H9 (cell line): Measurements from ENCODE around the gene CBFA2T2. TPM values are rescaled to one million over a fixed set of nuclear protein-coding genes. Genes with fewer than 3 reads are reported as not detected.

Experiments
- DNase-seq: peaks from one replicate; pipeline ENCODE4 v3.0.0-alpha.2; 2017
- H2AFZ ChIP-seq: one replicate; pipeline ENCODE4 v1.6.1; 2013; ENCODE audit warnings: mild to moderate bottlenecking, low read length, control low read depth, moderate library complexity
- H2AK5ac ChIP-seq: 2 replicates; pipeline ENCODE4 v1.6.1; 2013; ENCODE audit warnings: low read length, control low read depth, mixed read lengths; ENCODE audit not compliant: insufficient read length
- H2BK120ac ChIP-seq: one replicate; pipeline ENCODE4 v1.6.1; 2013; ENCODE audit warnings: low read depth, mild to moderate bottlenecking, low read length, control low read depth, inconsistent platforms; ENCODE audit not compliant: poor library complexity, severe bottlenecking
- H2BK12ac ChIP-seq: 2 replicates; pipeline ENCODE4 v1.6.1; 2013; ENCODE audit warnings: low read length, control low read depth, mixed read lengths, low read depth; ENCODE audit not compliant: insufficient read length
- H2BK15ac ChIP-seq: 2 replicates; pipeline ENCODE4 v1.6.1; 2013; ENCODE audit warnings: low read depth, low read length, control low read depth
- H2BK20ac ChIP-seq: one replicate; pipeline ENCODE4 v1.6.1; 2013; ENCODE audit warnings: low read depth, mild to moderate bottlenecking, low read length, control low read depth, inconsistent platforms; ENCODE audit not compliant: poor library complexity, severe bottlenecking
- H2BK5ac ChIP-seq: 2 replicates; pipeline ENCODE4 v1.6.1; 2013; ENCODE audit warnings: low read length, control low read depth, mixed read lengths; ENCODE audit not compliant: insufficient read length
- H3K14ac ChIP-seq: 2 replicates; pipeline ENCODE4 v1.6.1; 2013; ENCODE audit warnings: low read length, control low read depth; ENCODE audit not compliant: insufficient read depth
- H3K18ac ChIP-seq: 2 replicates; pipeline ENCODE4 v1.6.1; 2013; ENCODE audit warnings: low read depth, mild to moderate bottlenecking, mixed read lengths, low read length, control low read depth; ENCODE audit not compliant: insufficient read length
- H3K23ac ChIP-seq: 2 replicates; pipeline ENCODE4 v1.6.1; 2013; ENCODE audit warnings: low read length, control low read depth, mixed read lengths, low read depth; ENCODE audit not compliant: insufficient read length
- H3K23me2 ChIP-seq: 2 replicates; pipeline ENCODE4 v1.6.1; 2013; ENCODE audit warnings: low read depth, mild to moderate bottlenecking, mixed read lengths, low read length, control low read depth; ENCODE audit not compliant: insufficient read length, poor library complexity, severe bottlenecking
- H3K27ac ChIP-seq: 2 replicates; pipeline ENCODE4 v1.5.1; 2013; ENCODE audit warnings: low read length, control low read depth, mixed read lengths, low read depth; ENCODE audit not compliant: insufficient read length
- H3K27me3 ChIP-seq: 2 replicates; pipeline ENCODE4 v1.6.1; 2013; ENCODE audit warnings: low read length, control low read depth, inconsistent platforms; ENCODE audit not compliant: insufficient read depth
- H3K4ac ChIP-seq: 2 replicates; pipeline ENCODE4 v1.6.1; 2013; ENCODE audit warnings: low read depth, mild to moderate bottlenecking, control low read depth, inconsistent platforms, low read length, moderate library complexity
- H3K4me1 ChIP-seq: 2 replicates; pipeline ENCODE4 v1.6.1; 2013; ENCODE audit warnings: low read length, control low read depth, inconsistent platforms; ENCODE audit not compliant: insufficient read depth
- H3K4me2 ChIP-seq: 2 replicates; pipeline ENCODE4 v1.6.1; 2013; ENCODE audit warnings: low read length, control low read depth, mixed read lengths; ENCODE audit not compliant: insufficient read length, insufficient read depth
- H3K56ac ChIP-seq: 2 replicates; pipeline ENCODE4 v1.6.1; 2013; ENCODE audit warnings: low read depth, mild to moderate bottlenecking, mixed read lengths, low read length, control low read depth; ENCODE audit not compliant: insufficient read length
- H3K79me1 ChIP-seq: 2 replicates; pipeline ENCODE4 v1.6.1; 2013; ENCODE audit warnings: low read depth, mild to moderate bottlenecking, moderate library complexity, low read length, control low read depth, inconsistent platforms; ENCODE audit not compliant: insufficient read depth, poor library complexity, severe bottlenecking
- H3K79me2 ChIP-seq: 2 replicates; pipeline ENCODE4 v1.6.1; 2013; ENCODE audit warnings: low read length, control low read depth, inconsistent platforms; ENCODE audit not compliant: insufficient read depth
- H3K9ac ChIP-seq: 2 replicates; pipeline ENCODE4 v1.6.1; 2013; ENCODE audit warnings: low read length, control low read depth, mixed read lengths; ENCODE audit not compliant: insufficient read length; ENCODE audit errors: extremely low read depth
- H3K9me3 ChIP-seq: one replicate; pipeline ENCODE4 v1.6.1; 2013; ENCODE audit warnings: low read depth, low read length, inconsistent platforms; ENCODE audit not compliant: control insufficient read depth
- H3T11ph ChIP-seq: one replicate; pipeline ENCODE4 v1.6.1; 2013; ENCODE audit warnings: mild to moderate bottlenecking, low read length, control low read depth, inconsistent platforms
- H4K20me1 ChIP-seq: one replicate; pipeline ENCODE4 v1.6.1; 2013; ENCODE audit not compliant: control insufficient read depth, insufficient read length, insufficient read depth
- H4K5ac ChIP-seq: 2 replicates; pipeline ENCODE4 v1.6.1; 2013; ENCODE audit warnings: low read depth, mild to moderate bottlenecking, mixed read lengths, low read length, control low read depth; ENCODE audit not compliant: insufficient read length
- H4K8ac ChIP-seq: replicated peaks from 2 replicates; pipeline ENCODE4 v1.6.1; 2013; ENCODE audit warnings: low read length, control low read depth, mixed read lengths, low read depth; ENCODE audit not compliant: insufficient read length
- H4K91ac ChIP-seq: 2 replicates; pipeline ENCODE4 v1.6.1; 2013; ENCODE audit warnings: low read depth, mild to moderate bottlenecking, moderate library complexity, mixed read lengths, low read length, control low read depth; ENCODE audit not compliant: insufficient read length
- H3K27ac Mint-ChIP-seq, 3 experiments: 2 replicates in 2 of 3; 3 replicates in 1 of 3; pipeline ENCODE4 v1.8.0; 2020 to 2021; ENCODE audit warnings: mixed read lengths in 3 of 3, mild to moderate bottlenecking in 1 of 3, moderate library complexity in 1 of 3
- H3K27me3 Mint-ChIP-seq: 2 replicates; pipeline ENCODE4 v1.8.0; 2021; ENCODE audit warnings: low read depth, mild to moderate bottlenecking, moderate library complexity, mixed read lengths
- H3K36me3 Mint-ChIP-seq, 3 experiments: 2 replicates in 2 of 3; 3 replicates in 1 of 3; pipeline ENCODE4 v1.8.0; 2020 to 2021; ENCODE audit warnings: low read depth in 3 of 3, mixed read lengths in 3 of 3; ENCODE audit not compliant: insufficient read depth in 1 of 3
- H3K4me1 Mint-ChIP-seq, 2 experiments: 2 replicates each; pipeline ENCODE4 v1.8.0; 2020; ENCODE audit warnings: mixed read lengths in 2 of 2
- H3K4me3 Mint-ChIP-seq, 2 experiments: 2 replicates in 1 of 2; 3 replicates in 1 of 2; pipeline ENCODE4 v1.8.0; 2020 to 2021; ENCODE audit warnings: mild to moderate bottlenecking in 2 of 2, mixed read lengths in 2 of 2, moderate library complexity in 1 of 2
- H3K9me3 Mint-ChIP-seq, 2 experiments: 2 replicates in 1 of 2; 3 replicates in 1 of 2; pipeline ENCODE4 v1.8.0; 2020; ENCODE audit warnings: mild to moderate bottlenecking in 2 of 2, mixed read lengths in 2 of 2, moderate library complexity in 1 of 2
- CTCF ChIP-seq: fragments of 200-600 bp; sonication (generic); conservative IDR thresholded peaks from 3 replicates; pipeline ENCODE4 v1.8.0; 2021; ENCODE audit warnings: antibody characterized with exemption, mild to moderate bottlenecking
- WGBS: extraction: QIAGEN DNeasy Blood & Tissue Kit; methylation state at CpG from one replicate; pipeline ENCODE4 v1.1.7; 2013; ENCODE audit warnings: missing lambda C conversion rate, low lambda C conversion rate, mixed read lengths; ENCODE audit not compliant: insufficient read length; ENCODE audit errors: extremely low coverage; 5-methylcytosine and 5-hydroxymethylcytosine counted together
- total RNA-seq: library from RNA; stranded (reverse); gene quantifications from 2 replicates; pipeline ENCODE4 v1.2.1, GENCODE V29; 2021

The CBFA2T2 gene
- total RNA-seq, 1 experiment from 2014 or later, result 11.2 TPM

DNA sequence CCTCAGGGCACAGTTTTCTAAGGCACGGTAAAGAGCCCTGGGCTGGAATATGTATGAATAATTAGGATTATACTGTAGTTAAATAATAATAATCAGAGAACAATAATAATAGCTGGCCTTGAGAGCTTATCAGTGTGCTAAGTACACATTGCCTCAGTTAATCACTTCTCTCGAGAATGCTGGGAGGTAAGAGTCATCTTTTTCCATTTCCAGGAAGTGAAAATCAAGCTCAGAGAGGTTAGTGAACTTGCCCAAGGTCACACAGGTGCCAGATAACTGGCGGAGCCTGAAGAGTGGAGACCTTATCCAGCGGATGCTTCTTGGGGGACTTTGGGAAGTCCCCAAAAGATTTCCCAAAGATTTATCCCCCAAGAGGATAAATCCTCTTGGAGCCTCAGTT lies 19.4 kb upstream of the CBFA2T2 start:
- no peak for DNase-seq
- Histone ChIP-seq H3K4me1 (no peaks in the 10 kb centered on the region), H3K27me3 (no peaks in the 10 kb centered on the region), H2BK120ac (no peak overlapping the region), H4K91ac (no peak overlapping the region), H3K79me2 (no peaks in the 10 kb centered on the region), H2AFZ (no peak overlapping the region), H3K23me2 (no peaks in the 10 kb centered on the region), H3K79me1 (no peaks in the 10 kb centered on the region), H3K56ac (no peak overlapping the region), H3K9ac (no peak overlapping the region), H3K23ac (no peak overlapping the region), H3K4me2 (no peak overlapping the region), H4K5ac (no peak overlapping the region), H2BK15ac (no peak overlapping the region), H3K18ac (no peak overlapping the region), H2AK5ac (no peak overlapping the region), H3K9me3 (no peaks in the 10 kb centered on the region), H3T11ph (no peak overlapping the region), H2BK5ac (no peak overlapping the region), H4K8ac (no peak overlapping the region), H4K20me1 (no peaks in the 10 kb centered on the region), H3K4ac (no peak overlapping the region), H2BK12ac (no peak overlapping the region), H2BK20ac (no peak overlapping the region), H3K14ac (no peak overlapping the region), H3K27ac (no peak overlapping the region)
- H3K36me3 Mint-ChIP-seq, result no peaks in the 10 kb centered on the region
- peaks cover 2% of the 10 kb centered on the region; the same call in 1 of the 2 replicates for H3K27me3 Mint-ChIP-seq
- peaks cover 20 to 21% of the 10 kb centered on the region in 2 experiments for H3K4me1 Mint-ChIP-seq
- no peaks in the 10 kb centered on the region for H3K9me3 Mint-ChIP-seq
- H3K27ac Mint-ChIP-seq, result no peak overlapping the region
- no CpG with 5 or more reads among the region's 4 CpGs for WGBS
- H3K4me3 Mint-ChIP-seq, result no peak overlapping the region
- no peak for TF ChIP-seq CTCF
